GM10266 (cell line): ENCODE measurements around the gene RPTOR.
A peak's percentile ranks its signal among the peaks of the same experiment; 100 is the strongest.

Source experiments
- DNase-seq: peaks from one replicate; pipeline ENCODE4 v3.0.0; 2012; ENCODE audit errors: extremely low spot score
- TF ChIP-seq, protein P1 (sequence below): IDR thresholded peaks from 2 replicates; pipeline ENCODE4 v1.5.1; 2012; ENCODE audit warnings: mild to moderate bottlenecking, low read depth; ENCODE audit not compliant: control insufficient read depth, insufficient read depth; ENCODE audit errors: missing control alignments

The RPTOR gene

GRCh38 chr17:80852476-80853015 is 307.9 kb downstream of the RPTOR start:
- TF ChIP-seq, protein P1, sequence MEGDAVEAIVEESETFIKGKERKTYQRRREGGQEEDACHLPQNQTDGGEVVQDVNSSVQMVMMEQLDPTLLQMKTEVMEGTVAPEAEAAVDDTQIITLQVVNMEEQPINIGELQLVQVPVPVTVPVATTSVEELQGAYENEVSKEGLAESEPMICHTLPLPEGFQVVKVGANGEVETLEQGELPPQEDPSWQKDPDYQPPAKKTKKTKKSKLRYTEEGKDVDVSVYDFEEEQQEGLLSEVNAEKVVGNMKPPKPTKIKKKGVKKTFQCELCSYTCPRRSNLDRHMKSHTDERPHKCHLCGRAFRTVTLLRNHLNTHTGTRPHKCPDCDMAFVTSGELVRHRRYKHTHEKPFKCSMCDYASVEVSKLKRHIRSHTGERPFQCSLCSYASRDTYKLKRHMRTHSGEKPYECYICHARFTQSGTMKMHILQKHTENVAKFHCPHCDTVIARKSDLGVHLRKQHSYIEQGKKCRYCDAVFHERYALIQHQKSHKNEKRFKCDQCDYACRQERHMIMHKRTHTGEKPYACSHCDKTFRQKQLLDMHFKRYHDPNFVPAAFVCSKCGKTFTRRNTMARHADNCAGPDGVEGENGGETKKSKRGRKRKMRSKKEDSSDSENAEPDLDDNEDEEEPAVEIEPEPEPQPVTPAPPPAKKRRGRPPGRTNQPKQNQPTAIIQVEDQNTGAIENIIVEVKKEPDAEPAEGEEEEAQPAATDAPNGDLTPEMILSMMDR, result no peak
- DNase-seq, result no peak

DNA sequence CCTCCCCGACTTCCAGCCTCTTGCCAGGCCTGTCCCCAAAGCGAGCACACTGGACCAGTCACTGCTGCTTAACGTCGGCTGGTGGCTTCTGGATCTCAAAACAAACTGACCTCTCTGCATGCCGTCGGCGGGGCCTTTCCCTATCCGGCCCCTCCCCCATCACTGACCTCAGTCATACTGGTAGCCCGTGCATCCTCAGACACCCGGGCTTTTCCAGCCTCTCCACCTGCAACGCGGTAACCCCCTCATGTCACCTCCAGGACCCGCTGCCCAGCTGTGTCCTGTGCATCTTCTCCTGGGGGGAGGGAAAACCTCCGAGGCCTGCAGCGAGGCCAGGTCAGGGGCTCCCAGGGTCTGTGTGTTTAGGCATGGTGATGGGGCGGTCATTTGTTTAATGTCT is 308.4 kb downstream of the RPTOR start:
- TF ChIP-seq, protein P1, result no peak
- DNase-seq, result no peak

GRCh38 chr17:80854220-80854619 is 309.6 kb downstream of the RPTOR start:
- TF ChIP-seq, protein P1, result no peak
- DNase-seq, result no peak

GRCh38 chr17:80855196-80855947 is 310.7 kb downstream of the RPTOR start:
- DNase-seq, result no peak
- TF ChIP-seq, protein P1, result no peak

- TF ChIP-seq, protein P1, result no peak
- peak; percentile 90 for DNase-seq
Observed at GRCh38 chr17:80855948-80856862, 311.6 kb downstream of the RPTOR start.

GRCh38 chr17:80856863-80857755 is 312.5 kb downstream of the RPTOR start:
- TF ChIP-seq, protein P1, result no peak
- no peak for DNase-seq
